Activated T-cell treated with anti-CD3 and anti-CD28 coated beads, Interleukin-2, amount 50 U/mL, for 72 hours (primary cell): ENCODE results near the gene GPR17. TPM values are rescaled to one million over a fixed set of nuclear protein-coding genes. Genes with fewer than 3 reads are reported as not detected.

ENCODE experiments used
- ATAC-seq, 2 donors: fragments of 150-1000 bp; cut with Tn5 transposase; replicated peaks in 1 of 2; 2 replicates each; pipeline ENCODE4 v1.10.0; 2021; ENCODE audit warnings: moderate library complexity in 2 of 2, mild to moderate bottlenecking in 1 of 2
- DNase-seq, 2 donors: peaks; one replicate each; pipeline ENCODE4 v3.0.0; 2021 to 2022; ENCODE audit warnings: mixed read lengths in 1 of 2
- H3K27ac Mint-ChIP-seq: one replicate; pipeline ENCODE4 v1.8.0; 2022; ENCODE audit warnings: mild to moderate bottlenecking, moderate library complexity, mixed read lengths
- H3K27me3 Mint-ChIP-seq: one replicate; pipeline ENCODE4 v1.8.0; 2022; ENCODE audit warnings: low read depth, mixed read lengths
- H3K36me3 Mint-ChIP-seq, 2 donors: one replicate each; pipeline ENCODE4 v1.8.0; 2022; ENCODE audit warnings: mixed read lengths in 2 of 2, mild to moderate bottlenecking in 1 of 2; ENCODE audit not compliant: insufficient read depth in 2 of 2
- H3K4me1 Mint-ChIP-seq: one replicate; pipeline ENCODE4 v1.8.0; 2022; ENCODE audit warnings: low read depth, mixed read lengths
- H3K4me3 Mint-ChIP-seq, 2 donors: one replicate each; pipeline ENCODE4 v1.8.0; 2022; ENCODE audit warnings: mild to moderate bottlenecking in 2 of 2, mixed read lengths in 2 of 2, moderate library complexity in 2 of 2
- H3K9me3 Mint-ChIP-seq, 2 donors: one replicate each; pipeline ENCODE4 v1.8.0; 2022; ENCODE audit warnings: mixed read lengths in 2 of 2
- total RNA-seq, 2 donors: library from RNA; stranded (reverse); gene quantifications; one replicate each; pipeline ENCODE4 v1.2.3, GENCODE V29; 2022

The GPR17 gene
- total RNA-seq, 2 donors from 2014 or later = not detected

GRCh38 chr2:127635380-127636237 lies 10.3 kb upstream of the GPR17 start:
- no peak for DNase-seq

GRCh38 chr2:127636248-127637235 lies 9.4 kb upstream of the GPR17 start:
- Mint-ChIP-seq H3K36me3 (no peaks in the 10 kb centered on the region), H3K4me3 (no peak overlapping the region), H3K27me3 (no peaks in the 10 kb centered on the region), H3K9me3 (no peaks in the 10 kb centered on the region), H3K27ac (no peak overlapping the region), H3K4me1 (peaks cover 63% of the 10 kb centered on the region)
- DNase-seq = no peak
- no peak for ATAC-seq

More at GRCh38 chr2:127635380-127636237, 10.3 kb upstream of the GPR17 start:
- no peak overlapping the region for H3K27ac Mint-ChIP-seq
- H3K4me3 Mint-ChIP-seq = no peak overlapping the region
- H3K27me3 Mint-ChIP-seq = no peaks in the 10 kb centered on the region
- H3K9me3 Mint-ChIP-seq = no peaks in the 10 kb centered on the region
- no peak for ATAC-seq
- no peaks in the 10 kb centered on the region for H3K36me3 Mint-ChIP-seq
- peaks cover 59% of the 10 kb centered on the region for H3K4me1 Mint-ChIP-seq

GRCh38 chr2:127637236-127637630 lies 8.7 kb upstream of the GPR17 start:
- H3K4me1 Mint-ChIP-seq = peaks cover 63% of the 10 kb centered on the region
- no peaks in the 10 kb centered on the region for H3K27me3 Mint-ChIP-seq
- no peak overlapping the region for H3K27ac Mint-ChIP-seq
- no peaks in the 10 kb centered on the region for H3K36me3 Mint-ChIP-seq
- H3K4me3 Mint-ChIP-seq = no peak overlapping the region
- H3K9me3 Mint-ChIP-seq = no peaks in the 10 kb centered on the region
- DNase-seq = no peak
- no peak for ATAC-seq

- no peaks in the 10 kb centered on the region for H3K27me3 Mint-ChIP-seq
Observed at GRCh38 chr2:127637725-127638252, 8.2 kb upstream of the GPR17 start.

GRCh38 chr2:127638361-127639110 lies 7.4 kb upstream of the GPR17 start:
- no peaks in the 10 kb centered on the region for H3K9me3 Mint-ChIP-seq
- H3K4me1 Mint-ChIP-seq = peaks cover 53% of the 10 kb centered on the region
- no peaks in the 10 kb centered on the region for H3K36me3 Mint-ChIP-seq
- no peaks in the 10 kb centered on the region for H3K27me3 Mint-ChIP-seq
- no peak overlapping the region for H3K4me3 Mint-ChIP-seq
- no peak for DNase-seq
- no peak for ATAC-seq
- H3K27ac Mint-ChIP-seq = no peak overlapping the region

More at GRCh38 chr2:127637725-127638252, 8.2 kb upstream of the GPR17 start:
- Mint-ChIP-seq H3K4me3 (peak overlapping the region; percentile 57 to 63), H3K4me1 (peaks cover 61% of the 10 kb centered on the region), H3K36me3 (no peaks in the 10 kb centered on the region), H3K27ac (peak overlapping the region; percentile 51), H3K9me3 (no peaks in the 10 kb centered on the region)
- no peak for ATAC-seq
- DNase-seq = no peak

- ATAC-seq (no peak), DNase-seq (no peak)
- H3K27ac Mint-ChIP-seq = no peak overlapping the region
- H3K9me3 Mint-ChIP-seq = no peaks in the 10 kb centered on the region
- H3K27me3 Mint-ChIP-seq = no peaks in the 10 kb centered on the region
- no peak overlapping the region for H3K4me3 Mint-ChIP-seq
- H3K4me1 Mint-ChIP-seq = peaks cover 51% of the 10 kb centered on the region
- no peaks in the 10 kb centered on the region for H3K36me3 Mint-ChIP-seq
Observed at GRCh38 chr2:127639111-127639474, 6.9 kb upstream of the GPR17 start.

- Mint-ChIP-seq H3K27ac (peak overlapping the region; percentile 31), H3K27me3 (no peaks in the 10 kb centered on the region), H3K36me3 (no peaks in the 10 kb centered on the region), H3K4me1 (peaks cover 44% of the 10 kb centered on the region), H3K9me3 (no peaks in the 10 kb centered on the region), H3K4me3 (peak overlapping the region; percentile 67 to 68)
- peak; percentile 51 to 67 for DNase-seq
- ATAC-seq = peak; percentile 53 to 59
Observed at GRCh38 chr2:127640082-127641072, 5.6 kb upstream of the GPR17 start.

- no peak for DNase-seq
- no peak for ATAC-seq
Observed at GRCh38 chr2:127641133-127641532, 4.8 kb upstream of the GPR17 start.

GRCh38 chr2:127641846-127642507 lies 4.0 kb upstream of the GPR17 start:
- Mint-ChIP-seq H3K36me3 (no peaks in the 10 kb centered on the region), H3K4me1 (peaks cover 37% of the 10 kb centered on the region), H3K9me3 (no peaks in the 10 kb centered on the region), H3K27ac (no peak overlapping the region), H3K4me3 (peak overlapping the region; percentile 68 to 69), H3K27me3 (no peaks in the 10 kb centered on the region)
- DNase-seq = peak; percentile 44 to 53
- ATAC-seq = peak; percentile 61 to 71

More at GRCh38 chr2:127641133-127641532, 4.8 kb upstream of the GPR17 start:
- H3K4me3 Mint-ChIP-seq = peak overlapping the region; percentile 67 to 68
- H3K9me3 Mint-ChIP-seq = no peaks in the 10 kb centered on the region
- H3K36me3 Mint-ChIP-seq = no peaks in the 10 kb centered on the region
- H3K27ac Mint-ChIP-seq = no peak overlapping the region
- H3K27me3 Mint-ChIP-seq = no peaks in the 10 kb centered on the region
- peaks cover 44% of the 10 kb centered on the region for H3K4me1 Mint-ChIP-seq

GRCh38 chr2:127642706-127643438 lies 3.1 kb upstream of the GPR17 start:
- H3K9me3 Mint-ChIP-seq = no peaks in the 10 kb centered on the region
- no peaks in the 10 kb centered on the region for H3K36me3 Mint-ChIP-seq
- H3K27me3 Mint-ChIP-seq = no peaks in the 10 kb centered on the region
- peaks cover 30% of the 10 kb centered on the region for H3K4me1 Mint-ChIP-seq
- DNase-seq (no peak), ATAC-seq (no peak)
- no peak overlapping the region for H3K27ac Mint-ChIP-seq
- peak overlapping the region in 1 of 2 donors; percentile 45 for H3K4me3 Mint-ChIP-seq
